ENCODE data around the gene DNAJC1. TPM values are rescaled to one million over a fixed set of nuclear protein-coding genes. Genes with fewer than 3 reads are reported as not detected.
"Not testable (repeated sequence)": the region's sequence is repeated elsewhere in the genome, so short reads cannot be mapped to it uniquely, and the experiment has no call there.

DNAJC1 gene
- polyA plus RNA-seq, 4 donors = 28.5 to 32.6 (median 29.6) TPM

DNA sequence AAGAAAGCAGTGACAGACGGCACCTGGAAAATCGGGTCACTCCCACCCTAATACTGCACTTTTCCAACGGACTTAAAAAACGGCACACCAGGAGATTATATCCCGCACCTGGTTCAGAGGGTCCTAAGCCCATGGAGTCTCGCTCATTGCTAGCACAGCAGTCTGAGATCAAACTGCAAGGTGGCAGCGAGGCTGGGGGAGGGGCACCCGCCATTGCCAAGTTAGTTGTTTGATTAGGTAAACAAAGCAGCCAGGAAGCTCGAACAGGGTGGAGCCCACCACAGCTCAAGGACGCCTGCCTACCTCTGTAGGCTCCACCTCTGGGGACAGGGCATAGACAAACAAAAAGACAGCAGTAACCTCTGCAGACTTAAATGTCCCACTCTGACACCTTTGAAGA lies 169.0 kb downstream of the DNAJC1 start:
- DNase-seq (ENCODE audit: low read depth in 4 of 4, low spot score in 3 of 4) = not testable (repeated sequence)

DNA sequence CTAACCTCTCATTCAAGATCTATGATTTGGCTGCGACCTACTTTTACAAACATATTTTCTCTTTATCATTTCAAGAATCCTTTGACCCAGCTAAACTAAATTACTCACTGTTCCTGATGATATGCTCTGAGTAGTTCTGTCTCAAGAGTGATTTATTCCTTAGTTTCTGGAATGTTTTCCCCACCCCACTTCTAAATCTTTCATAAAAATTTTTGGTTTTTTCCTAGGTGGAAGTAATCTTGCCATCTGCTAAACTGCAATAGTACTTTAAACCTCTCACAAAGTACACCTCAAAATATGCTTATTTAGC lies 170.8 kb downstream of the DNAJC1 start:
- DNase-seq (ENCODE audit: low read depth in 4 of 4, low spot score in 3 of 4) = no peak

DNA sequence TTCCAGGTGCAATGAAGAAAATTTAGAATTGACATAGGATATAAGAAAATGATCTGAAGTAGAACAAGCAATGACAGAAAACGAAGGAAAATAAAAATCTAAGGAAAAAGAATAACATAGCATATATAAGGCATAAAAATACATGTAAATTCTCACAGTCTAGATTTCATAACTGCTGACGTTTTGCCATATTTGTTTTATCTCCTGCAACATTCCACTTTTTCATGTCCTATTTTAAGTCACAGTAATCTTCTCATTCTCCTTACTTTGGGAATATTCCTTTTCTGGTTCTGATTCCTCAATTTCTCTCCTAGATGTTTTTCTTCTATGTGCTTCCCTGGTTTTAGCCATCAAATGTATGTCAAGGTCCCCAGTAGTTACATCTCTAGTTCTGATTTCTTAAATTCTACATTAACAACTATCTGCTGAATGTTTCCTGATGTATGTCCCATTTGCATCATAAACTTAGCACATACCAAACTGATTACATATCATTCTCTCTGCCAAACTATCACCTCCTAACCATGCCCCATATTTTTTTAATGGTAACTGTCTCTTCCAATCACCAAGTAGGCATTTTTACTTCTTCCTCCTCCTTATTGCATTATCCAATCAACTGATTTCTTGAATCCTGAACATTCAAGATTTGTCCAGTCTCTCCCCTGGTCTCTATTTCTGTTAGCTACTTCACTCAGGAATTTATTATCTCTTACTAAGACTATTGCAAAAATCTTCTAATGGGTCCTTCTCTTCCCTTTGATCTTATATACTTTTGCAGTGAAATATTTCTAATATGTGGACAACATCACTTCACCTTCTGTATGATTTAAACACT lies 171.3 kb downstream of the DNAJC1 start:
- DNase-seq (ENCODE audit: low read depth in 4 of 4, low spot score in 3 of 4) = no peak

DNA sequence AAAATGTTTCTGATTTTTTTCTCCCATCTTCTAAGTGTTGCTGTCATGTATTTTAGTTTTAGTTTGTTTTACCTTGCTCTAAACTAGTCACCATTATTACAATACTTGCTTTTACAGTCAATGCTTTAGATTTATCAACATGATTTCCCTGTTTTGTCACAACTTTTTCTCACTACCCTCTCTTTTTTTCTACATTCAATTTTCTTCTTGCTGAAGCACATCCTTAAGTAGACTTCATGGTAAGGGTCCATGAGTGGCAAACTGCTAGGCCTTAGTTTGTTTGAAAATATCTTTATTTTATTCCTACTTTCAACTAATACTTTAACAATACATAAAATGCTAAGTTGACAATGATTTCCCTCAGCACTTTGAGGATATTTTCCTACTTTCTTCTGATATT lies 173.5 kb downstream of the DNAJC1 start:
- no peak for DNase-seq (ENCODE audit: low read depth in 4 of 4, low spot score in 3 of 4)

DNA sequence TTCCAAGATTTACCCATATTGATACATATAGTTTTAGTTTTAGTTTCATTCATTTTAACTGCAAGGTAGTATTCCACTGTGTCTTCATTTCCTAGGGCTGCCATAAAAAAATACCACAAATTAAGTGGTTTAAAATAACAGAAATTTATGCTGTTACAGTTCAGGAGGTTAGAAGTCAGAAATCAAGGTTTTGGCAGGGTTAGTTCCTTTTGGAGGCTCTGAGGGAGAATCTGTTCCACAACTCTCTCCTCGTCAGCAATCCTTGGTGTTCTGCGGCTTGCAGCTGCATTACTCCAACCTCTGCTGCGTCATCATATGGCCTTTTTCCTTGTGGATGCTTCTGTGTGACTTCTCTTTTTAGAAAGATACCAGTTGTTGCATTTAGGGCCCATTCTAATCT lies 176.2 kb downstream of the DNAJC1 start:
- DNase-seq (ENCODE audit: low read depth in 4 of 4, low spot score in 3 of 4) = no peak

DNA sequence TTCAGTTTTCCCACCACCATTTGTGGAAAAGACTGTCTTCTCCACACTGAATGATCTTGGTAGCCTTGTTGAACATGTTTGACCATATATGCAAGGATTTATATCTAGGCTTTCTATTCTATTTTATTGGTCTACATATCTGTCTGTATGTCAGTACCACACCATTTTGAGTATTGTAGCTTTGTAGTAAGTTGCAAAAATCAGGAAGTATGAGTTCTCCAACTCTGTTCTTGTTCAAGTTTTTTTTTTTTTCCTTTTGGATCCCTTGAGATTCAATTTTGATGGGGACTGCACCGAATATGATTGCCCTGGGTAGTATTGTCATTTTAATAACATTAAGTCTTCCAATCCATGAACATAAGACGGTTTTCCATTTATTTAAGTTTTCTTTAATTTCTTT lies 176.8 kb downstream of the DNAJC1 start:
- no peak for DNase-seq (ENCODE audit: low read depth in 4 of 4, low spot score in 3 of 4)

DNA sequence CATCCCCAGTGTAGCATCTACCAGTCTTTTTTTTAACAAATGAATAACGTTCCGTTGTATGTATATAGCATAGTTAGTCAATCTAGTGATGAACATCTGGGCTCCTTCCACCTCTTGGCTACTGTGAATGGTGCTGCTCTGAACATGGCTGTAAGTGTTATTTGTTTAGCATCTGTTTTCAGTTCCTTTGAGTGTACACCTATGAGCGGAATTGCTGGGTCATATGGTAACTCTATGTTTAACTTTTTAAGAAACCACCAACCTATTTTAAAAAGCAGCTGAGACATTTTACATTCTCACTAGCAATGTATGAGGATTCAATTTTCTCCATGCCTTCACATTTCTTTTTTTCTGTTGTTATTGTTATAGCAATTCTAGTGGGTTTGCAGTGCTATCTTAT lies 178.2 kb downstream of the DNAJC1 start:
- DNase-seq (ENCODE audit: low read depth in 4 of 4, low spot score in 3 of 4) = no peak

DNA sequence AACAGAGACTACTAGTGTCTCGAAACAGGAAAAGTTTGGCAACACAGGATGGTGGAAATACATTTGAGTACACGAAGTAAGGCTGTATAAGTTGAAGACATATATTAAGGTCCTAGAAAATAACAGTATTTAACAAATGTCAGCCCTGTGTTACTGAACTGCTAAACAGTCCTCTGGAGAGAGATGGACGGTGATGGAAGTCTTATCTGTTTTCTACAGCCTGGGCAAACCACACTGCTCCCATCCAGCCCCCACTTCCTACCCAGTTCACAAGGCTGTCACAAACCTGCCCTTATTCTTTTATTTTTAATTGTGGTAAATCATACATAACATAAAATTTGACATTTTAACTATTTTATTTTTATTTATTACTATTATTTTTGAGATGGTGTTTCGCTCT lies 179.1 kb downstream of the DNAJC1 start:
- DNase-seq (ENCODE audit: low read depth in 4 of 4, low spot score in 3 of 4) = no peak

DNA sequence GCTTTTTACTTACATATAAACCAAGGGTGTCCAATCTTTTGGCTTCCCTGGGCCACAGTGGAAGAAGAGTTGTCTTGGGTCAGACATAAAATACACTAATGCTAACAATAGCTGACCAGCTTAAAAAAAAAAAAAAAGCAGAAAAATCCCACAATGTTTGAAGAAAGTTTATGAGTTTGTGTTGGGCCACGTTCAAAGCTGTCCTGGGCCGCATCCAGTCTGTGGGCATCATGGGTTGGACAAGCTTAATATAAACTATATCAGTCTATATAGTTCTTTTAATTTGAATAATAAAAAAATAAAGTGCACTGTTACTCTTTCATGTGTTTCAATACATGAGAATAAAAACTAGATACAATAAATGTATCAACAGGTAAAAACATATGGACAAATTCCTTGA lies 179.9 kb downstream of the DNAJC1 start:
- no peak for DNase-seq (ENCODE audit: low read depth in 4 of 4, low spot score in 3 of 4)

DNA sequence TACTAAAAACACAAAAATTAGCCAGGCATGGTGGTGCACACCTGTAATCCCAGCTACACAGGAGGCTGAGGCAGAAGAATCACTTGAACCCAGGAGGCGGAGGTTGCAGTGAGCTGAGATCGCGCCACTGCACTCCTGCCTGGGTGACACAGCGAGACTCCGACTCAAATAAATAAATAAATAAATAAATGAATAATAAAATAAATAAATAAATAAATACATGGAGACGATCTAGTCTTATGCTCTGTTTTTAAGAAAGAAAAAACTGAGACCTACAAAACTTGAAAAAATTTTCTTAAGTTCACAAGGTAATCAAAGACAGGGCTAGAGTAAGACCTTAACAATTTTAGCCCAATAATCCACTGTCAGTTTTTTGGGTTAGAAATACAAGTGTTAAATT lies 181.3 kb downstream of the DNAJC1 start:
- DNase-seq (ENCODE audit: low read depth in 4 of 4, low spot score in 3 of 4) = not testable (repeated sequence)

DNA sequence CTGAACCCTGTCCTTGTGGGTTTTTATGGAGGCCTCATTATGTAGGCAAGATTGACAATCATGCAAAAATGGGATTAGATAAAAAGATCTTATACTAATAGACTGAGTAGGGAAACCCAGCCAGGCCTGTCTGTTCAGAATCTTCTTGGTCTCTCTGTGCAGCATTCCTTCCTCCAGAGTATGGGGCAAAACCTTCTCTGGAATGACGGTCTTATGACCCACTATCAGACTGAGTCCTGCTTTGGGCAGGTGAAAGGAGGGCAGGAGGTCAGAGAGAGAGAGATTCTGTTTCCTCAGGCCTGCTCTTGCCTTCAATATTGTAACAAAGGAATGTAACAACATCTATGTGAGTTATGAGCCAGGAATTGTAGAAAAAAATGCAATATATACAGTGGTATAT lies 182.6 kb downstream of the DNAJC1 start:
- no peak for DNase-seq (ENCODE audit: low read depth in 4 of 4, low spot score in 3 of 4)

DNA sequence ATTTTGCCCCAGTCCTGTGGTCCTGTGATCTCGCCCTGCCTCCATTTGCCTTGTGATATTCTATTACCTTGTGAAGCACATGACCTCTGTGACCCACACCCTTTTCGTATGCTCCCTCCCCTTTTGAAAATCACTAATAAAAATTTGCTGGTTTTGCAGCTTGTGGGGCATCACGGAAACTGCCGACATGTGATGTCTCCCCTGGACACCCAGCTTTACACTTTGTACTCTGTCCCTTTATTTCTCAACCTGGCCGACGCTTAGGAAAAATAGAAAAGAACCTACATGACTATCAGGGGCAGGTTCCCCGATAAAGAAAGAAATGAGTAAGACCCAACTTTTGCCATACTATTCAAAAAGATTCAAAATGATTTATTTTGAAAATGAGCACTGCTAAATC lies 185.1 kb downstream of the DNAJC1 start:
- not testable (repeated sequence) for DNase-seq (ENCODE audit: low read depth in 4 of 4, low spot score in 3 of 4)

DNA sequence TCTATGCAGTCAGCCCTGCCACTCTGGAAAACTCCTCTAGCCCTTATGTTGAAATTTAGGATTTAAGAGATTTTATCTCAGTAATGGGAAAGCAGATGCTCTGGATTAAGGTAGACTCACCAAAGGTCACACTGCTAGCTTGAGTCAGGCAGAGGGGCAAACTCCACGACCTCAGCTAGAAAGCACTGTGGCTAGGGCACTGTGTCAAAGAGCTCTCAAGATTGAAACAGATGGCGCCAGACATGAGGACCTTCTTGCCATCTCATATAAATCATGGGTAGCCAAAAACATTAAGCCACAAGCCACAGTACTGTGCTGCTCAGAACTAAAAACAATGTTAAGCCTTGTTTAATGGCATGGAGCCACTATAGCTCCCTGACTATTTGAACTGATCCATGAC lies 188.7 kb downstream of the DNAJC1 start:
- DNase-seq (ENCODE audit: low read depth in 4 of 4, low spot score in 3 of 4) = no peak

DNA sequence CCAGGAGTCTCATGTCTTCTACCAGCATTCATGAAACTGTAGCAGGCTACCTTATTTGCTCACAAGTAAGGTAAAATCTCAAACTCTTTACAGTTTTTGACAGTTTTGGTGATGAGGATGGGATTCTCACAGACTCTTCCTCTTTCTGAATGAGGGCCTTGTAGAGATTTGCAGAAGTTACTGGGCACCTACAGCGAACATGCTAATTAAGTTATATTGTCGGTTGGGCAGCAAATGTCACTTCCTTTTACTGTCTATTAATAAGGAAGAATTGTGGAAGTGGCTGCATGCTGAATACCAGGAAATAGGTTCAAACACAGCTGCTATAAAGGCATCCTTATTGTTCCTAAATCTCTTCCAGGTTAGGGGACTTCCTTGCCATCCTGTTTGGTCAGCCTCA lies 189.6 kb downstream of the DNAJC1 start:
- no peak for DNase-seq (ENCODE audit: low read depth in 4 of 4, low spot score in 3 of 4)

DNA sequence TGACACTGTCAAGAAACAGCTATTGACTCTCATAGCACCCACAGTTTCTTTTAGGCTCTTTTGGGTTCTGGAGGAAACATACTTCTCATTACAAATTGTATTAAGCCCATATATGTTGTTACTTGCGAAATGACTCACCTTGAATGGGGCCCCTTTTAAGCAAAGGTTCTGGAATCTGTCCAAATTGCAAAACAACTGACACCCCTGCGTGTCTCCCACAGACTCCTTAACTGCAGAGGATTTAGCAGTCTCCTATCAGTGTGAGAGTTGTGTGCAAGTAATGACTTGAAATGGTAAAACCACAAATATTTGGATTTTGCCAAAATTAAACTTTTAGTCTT lies 192.3 kb downstream of the DNAJC1 start:
- no peak for DNase-seq (ENCODE audit: low read depth in 4 of 4, low spot score in 3 of 4)

DNA sequence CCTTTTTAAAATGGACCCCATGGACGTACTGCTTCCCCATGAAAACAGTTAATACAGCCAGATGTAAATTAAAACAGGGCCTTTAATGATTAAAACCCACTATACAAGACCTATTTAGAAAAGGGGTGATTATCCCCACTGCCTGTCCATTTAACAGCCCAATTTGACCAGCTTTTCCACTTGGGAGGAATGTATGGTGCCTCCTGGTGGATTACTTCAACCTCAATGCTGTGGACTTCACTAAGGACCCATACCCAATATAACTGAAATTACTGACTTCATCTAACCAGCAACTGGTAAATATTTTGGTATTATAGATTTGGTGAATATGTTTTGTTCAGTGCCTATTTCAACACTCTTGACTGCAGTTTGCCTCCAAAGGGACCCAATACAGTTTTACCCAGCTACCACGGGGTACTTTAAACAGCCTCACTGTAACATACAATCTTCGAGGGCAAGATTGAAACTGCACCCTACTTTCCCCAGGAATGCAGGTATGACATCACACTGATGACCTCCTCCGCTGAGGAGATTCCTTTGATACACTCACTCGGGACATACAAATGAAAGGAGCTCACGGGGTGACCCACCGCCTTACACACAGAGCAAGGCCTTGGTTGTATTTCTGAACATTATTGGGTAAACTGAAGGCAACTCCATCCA lies 192.8 kb downstream of the DNAJC1 start:
- DNase-seq (ENCODE audit: low read depth in 4 of 4, low spot score in 3 of 4) = no peak

DNA sequence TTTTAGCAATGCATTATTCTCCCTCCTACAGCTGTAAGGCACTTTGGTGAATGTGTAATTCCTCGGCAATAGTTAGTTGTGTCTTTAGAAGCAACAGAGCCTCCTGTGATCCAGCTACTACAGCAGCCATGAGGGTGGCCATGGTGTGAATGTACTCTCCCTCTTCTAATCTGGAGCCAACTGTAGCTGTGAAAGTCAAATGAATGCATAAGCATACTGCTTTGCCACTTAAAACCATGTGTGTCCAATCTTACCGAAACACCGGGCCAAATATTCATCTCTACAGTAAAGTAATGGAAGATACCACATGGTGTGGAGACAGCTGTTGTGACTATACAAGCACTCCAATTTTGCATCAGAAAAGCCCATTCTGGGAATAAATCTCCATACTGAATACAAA lies 195.0 kb downstream of the DNAJC1 start:
- no peak for DNase-seq (ENCODE audit: low read depth in 4 of 4, low spot score in 3 of 4)

DNA sequence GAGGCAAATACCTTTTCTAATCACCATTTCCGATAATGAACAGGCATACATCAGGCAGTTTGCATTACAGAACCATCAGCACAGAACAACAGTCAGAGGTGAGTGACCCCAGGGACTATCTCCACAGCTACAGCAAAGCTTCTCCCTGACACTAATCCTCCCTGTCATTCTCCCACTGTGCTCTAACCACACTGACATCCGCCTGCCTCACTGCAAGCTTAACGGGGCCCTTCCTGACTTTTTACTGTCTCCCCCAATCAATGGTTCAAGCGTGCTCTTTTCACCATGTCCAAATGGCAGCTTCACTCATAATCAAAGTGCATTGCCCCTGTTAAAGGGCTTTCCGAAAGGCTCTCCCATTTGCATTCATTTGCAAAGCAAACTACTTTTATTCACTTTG lies 196.3 kb downstream of the DNAJC1 start:
- DNase-seq (ENCODE audit: low read depth in 4 of 4, low spot score in 3 of 4) = no peak

DNA sequence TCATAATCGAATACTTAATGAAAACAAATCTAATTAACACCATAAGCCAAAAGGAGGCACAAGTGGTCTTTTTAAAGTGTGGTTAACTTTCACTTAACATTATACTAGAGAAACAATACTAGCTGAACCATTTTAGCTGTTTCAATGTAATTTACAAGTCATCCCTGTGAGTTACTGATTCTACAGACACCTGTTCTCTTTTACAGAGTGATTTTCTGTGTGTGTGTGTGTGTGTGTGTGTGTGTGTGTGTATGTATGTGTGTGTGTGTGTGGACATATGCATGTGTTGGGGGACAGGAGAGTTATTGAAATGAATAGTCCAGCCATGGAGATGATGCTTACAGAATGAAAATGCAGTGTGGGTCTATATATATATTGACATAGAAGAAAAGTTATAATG lies 200.2 kb downstream of the DNAJC1 start:
- DNase-seq (ENCODE audit: low read depth in 4 of 4, low spot score in 3 of 4) = no peak

DNA sequence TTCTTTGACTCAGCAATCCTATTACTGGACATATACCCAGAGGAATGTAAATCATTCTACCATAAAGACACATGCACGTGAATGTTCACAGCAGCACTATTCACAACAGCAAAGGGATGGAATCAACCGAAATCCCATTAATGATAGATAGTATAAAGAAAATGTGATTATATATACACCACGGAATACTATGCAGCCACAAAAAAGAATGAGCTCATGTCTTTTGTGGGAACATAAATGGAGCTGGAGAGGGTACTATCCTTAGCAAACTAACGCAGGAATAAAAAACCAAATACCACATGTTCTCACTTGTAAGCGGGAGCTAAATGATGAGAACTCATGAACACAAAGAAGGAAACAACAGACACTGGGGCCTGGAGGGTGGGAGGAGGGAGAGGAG lies 201.9 kb downstream of the DNAJC1 start:
- no peak for DNase-seq (ENCODE audit: low read depth in 4 of 4, low spot score in 3 of 4)

DNA sequence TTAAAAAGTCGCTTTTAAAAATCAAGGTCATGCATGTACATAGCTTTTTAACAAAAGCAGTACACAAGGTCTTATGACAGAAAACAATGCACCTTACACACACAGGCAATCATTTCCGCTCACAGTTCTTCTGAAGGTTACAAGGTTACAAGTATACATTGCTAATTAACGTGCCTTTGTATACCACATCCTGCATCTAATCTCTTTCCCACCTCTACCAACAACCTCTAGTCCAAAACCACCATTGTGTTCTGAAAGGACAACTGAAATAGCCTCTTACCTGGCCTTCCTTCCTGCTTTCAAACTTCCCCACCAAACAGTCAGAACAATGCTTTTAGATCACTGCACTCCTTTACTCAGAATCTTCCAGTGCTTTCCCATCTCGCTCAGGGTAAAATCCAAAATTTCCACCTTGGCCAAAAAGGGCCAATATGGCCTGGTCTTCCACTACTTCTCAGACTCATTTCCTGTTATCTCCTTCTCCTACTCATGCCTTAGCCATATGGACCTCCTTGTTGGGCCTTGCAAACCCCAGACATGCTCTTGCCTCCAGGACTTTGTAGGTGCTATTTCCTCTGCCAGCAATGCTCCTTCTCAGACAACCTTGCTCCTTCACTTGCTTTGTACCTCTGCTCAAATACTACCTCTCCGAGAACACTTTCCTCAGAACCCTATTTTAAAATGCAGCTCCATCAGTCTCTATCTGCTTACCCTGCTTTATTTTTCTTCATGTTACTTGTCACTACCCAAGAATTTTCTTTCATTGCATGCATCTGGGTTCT lies 205.4 kb downstream of the DNAJC1 start:
- no peak for DNase-seq (ENCODE audit: low read depth in 4 of 4, low spot score in 3 of 4)

DNA sequence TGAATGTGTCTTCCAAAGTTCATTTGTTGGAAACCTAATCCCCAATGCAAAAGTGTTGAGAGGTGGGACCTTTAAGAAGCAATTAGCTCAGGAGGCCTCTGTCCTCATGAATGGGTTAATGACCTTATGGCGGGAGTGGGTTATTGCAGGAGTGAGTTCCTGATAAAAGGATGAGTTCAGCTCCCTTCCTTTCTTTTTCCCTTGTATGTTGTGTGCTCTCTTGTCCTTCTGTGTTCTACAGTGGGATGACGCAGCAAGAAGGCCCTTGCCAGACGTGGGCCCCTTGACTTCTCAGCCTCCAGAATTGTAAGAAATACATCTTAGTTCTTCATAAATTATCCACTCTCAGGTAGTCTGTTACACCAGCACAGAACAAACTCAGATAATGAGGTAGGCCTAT lies 206.0 kb downstream of the DNAJC1 start:
- no peak for DNase-seq (ENCODE audit: low read depth in 4 of 4, low spot score in 3 of 4)
